Testis (tissue), 3 donors: ENCODE results near the gene SLC35B2. TPM values are rescaled to one million over a fixed set of nuclear protein-coding genes. Genes with fewer than 3 reads are reported as not detected.

Experiments
- DNase-seq: peaks from one replicate; pipeline ENCODE4 v3.0.0-alpha.2; 2019
- H3K27ac ChIP-seq, 2 donors: fragments of 200-600 bp; sonication (generic); one replicate each; pipeline ENCODE4 v1.5.1; 2019
- H3K27me3 ChIP-seq: fragments of 200-600 bp; sonication (generic); one replicate; pipeline ENCODE4 v1.5.1; 2019
- H3K36me3 ChIP-seq: fragments of 200-600 bp; sonication (generic); one replicate; pipeline ENCODE4 v1.5.1; 2017; ENCODE audit warnings: low read depth; ENCODE audit errors: missing control alignments
- H3K4me1 ChIP-seq: fragments of 200-600 bp; sonication (generic); one replicate; pipeline ENCODE4 v1.5.1; 2019
- H3K4me3 ChIP-seq, 2 donors: fragments of 200-600 bp; sonication (generic); one replicate each; pipeline ENCODE4 v1.5.1; 2017 to 2019
- H3K9me3 ChIP-seq: fragments of 200-600 bp; sonication (generic); one replicate; pipeline ENCODE4 v1.5.1; 2017
- CTCF ChIP-seq, 3 experiments: fragments of 450-650 bp in 2 of 3; fragments of 200-600 bp in 1 of 3; sonication (generic) in 1 of 3; IDR thresholded peaks; one replicate each; pipeline ENCODE4 v1.5.1; 2016 to 2019; ENCODE audit warnings: antibody characterized with exemption in 3 of 3, mild to moderate bottlenecking in 2 of 3, moderate library complexity in 1 of 3
- POLR2A ChIP-seq: fragments of 450-650 bp; IDR thresholded peaks from one replicate; pipeline ENCODE4 v1.6.1; 2017; ENCODE audit warnings: antibody characterized with exemption, mild to moderate bottlenecking, moderate library complexity
- WGBS, 2 donors: methylation state at CpG; one replicate each; pipeline ENCODE4 v1.1.5; 2018; 5-methylcytosine and 5-hydroxymethylcytosine counted together
- intact Hi-C: fragments of 100-400 bp; cut with DNase I; formaldehyde crosslinking; loops from one replicate; pipeline ENCODE4 v1.15.1; 2023; ENCODE audit warnings: low total_unique reads
- polyA plus RNA-seq: library from polyadenylated mRNA; stranded (reverse); fragments of 350-450 nt; fragmentation: Illumina TruSeq; extraction: RNeasy Lipid Tissue Mini Kit (QIAGEN cat#74804); gene quantifications from one replicate; pipeline ENCODE4 v1.2.3, GENCODE V29; 2014; ENCODE audit warnings: low read depth, low replicate concordance; ENCODE audit not compliant: insufficient read depth
- total RNA-seq, 2 donors: library from RNA; depleted of rRNA; stranded (reverse); fragments of >200 nt; gene quantifications; one replicate each; pipeline ENCODE4 v1.2.3, GENCODE V29; 2016

SLC35B2 gene
- total and polyA plus RNA-seq, 3 donors from 2014 or later: 32.1 to 49.8 (median 42.4) TPM

GRCh38 chr6:44257753-44258324 is 511 bp upstream of the SLC35B2 start:
- WGBS, 2 donors: 15 to 19% methylated on average over 12 to 15 of the region's 15 CpGs
- DNase-seq: no peak
- TF ChIP-seq POLR2A: no peak
- peak in 2 of 3 experiments; percentile 1 to 7 for TF ChIP-seq CTCF (IDR thresholded peaks at IDR 0.05)
- no peaks in the 10 kb centered on the region for H3K27me3 ChIP-seq
- peak overlapping the region; percentile 87 to 97 for H3K4me3 ChIP-seq
- H3K27ac ChIP-seq: peak overlapping the region; percentile 90 to 92
- no peaks in the 10 kb centered on the region for H3K9me3 ChIP-seq
- H3K36me3 ChIP-seq: no peaks in the 10 kb centered on the region
- intact Hi-C loops: no loop called here
- peaks cover 14% of the 10 kb centered on the region for H3K4me1 ChIP-seq

DNA sequence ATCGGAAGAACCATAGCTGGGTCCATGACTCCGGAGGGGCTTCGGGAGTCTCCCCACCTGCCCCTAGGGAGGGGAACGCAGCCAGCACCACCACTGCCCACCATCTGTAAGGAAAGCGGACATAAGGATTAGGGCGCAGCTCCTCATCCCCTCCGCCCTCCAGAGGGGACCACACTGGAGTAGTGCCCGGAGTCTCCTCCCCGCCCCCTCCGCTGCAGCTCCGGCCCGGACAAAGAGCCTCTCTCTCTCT is 628 bp downstream of the SLC35B2 start:
- TF ChIP-seq POLR2A: no peak
- no peak for TF ChIP-seq CTCF (IDR thresholded peaks at IDR 0.05)
- peak overlapping the region; percentile 87 to 97 for H3K4me3 ChIP-seq
- H3K27me3 ChIP-seq: no peaks in the 10 kb centered on the region
- peaks cover 11% of the 10 kb centered on the region for H3K4me1 ChIP-seq
- 0 to 1% methylated on average over 4 to 12 of the region's 12 CpGs for WGBS, 2 donors
- DNase-seq: no peak
- no peaks in the 10 kb centered on the region for H3K9me3 ChIP-seq
- intact Hi-C loops: no loop called here
- peak overlapping the region; percentile 90 to 92 for H3K27ac ChIP-seq
- H3K36me3 ChIP-seq: no peaks in the 10 kb centered on the region

DNA sequence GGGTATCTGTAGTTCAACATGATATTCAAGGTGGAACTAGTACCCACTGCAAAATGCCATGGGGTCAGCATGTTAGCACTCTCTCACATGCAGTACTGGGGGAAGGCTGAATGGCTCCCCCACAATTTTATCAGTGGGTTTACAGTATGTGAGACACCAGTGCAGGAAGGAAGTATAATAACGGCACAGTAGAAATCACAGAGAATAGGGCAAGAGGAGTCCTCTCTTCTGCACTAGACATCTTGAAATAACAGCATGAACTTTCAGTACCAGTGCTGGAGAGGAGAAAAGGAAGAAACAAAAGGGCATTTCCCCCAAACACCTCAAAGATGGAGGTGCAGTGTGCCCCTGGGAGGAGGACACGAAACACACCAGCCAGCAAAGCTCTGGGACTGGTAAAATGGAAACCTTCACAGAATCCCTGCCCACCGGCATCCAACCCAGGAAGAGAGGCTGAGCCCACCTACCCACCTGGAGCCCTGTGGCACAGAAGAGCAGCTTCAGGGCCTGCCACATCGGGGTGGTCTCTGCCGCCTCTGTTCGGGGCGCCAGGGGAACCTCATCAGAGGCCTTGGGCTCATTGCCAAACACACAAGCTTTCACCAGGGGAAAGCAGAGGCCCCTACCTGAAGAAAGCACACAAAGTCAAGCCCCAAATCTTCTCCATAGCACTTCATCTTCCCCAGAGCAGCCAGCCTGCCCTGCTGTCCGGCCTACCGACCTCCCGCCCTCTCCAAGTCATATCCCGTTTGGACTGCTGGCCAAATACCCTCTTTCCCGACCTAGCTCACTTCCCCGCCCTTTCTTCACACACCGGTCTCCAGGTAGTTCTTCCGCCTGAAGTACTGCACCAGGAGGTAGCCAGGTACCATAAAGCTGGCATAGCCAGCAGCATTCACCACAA is 1.2 kb downstream of the SLC35B2 start:
- Histone ChIP-seq H3K36me3 (no peaks in the 10 kb centered on the region), H3K4me3 (peak overlapping the region; percentile 87 to 97), H3K4me1 (peaks cover 11% of the 10 kb centered on the region), H3K27ac (peak overlapping the region; percentile 90 to 92), H3K27me3 (no peaks in the 10 kb centered on the region), H3K9me3 (no peaks in the 10 kb centered on the region)
- no peak for TF ChIP-seq POLR2A
- TF ChIP-seq CTCF (IDR thresholded peaks at IDR 0.05): no peak
- WGBS, 2 donors: 13 to 15% methylated on average over 15 of the region's 15 CpGs
- intact Hi-C loops: no loop called here
- no peak for DNase-seq

DNA sequence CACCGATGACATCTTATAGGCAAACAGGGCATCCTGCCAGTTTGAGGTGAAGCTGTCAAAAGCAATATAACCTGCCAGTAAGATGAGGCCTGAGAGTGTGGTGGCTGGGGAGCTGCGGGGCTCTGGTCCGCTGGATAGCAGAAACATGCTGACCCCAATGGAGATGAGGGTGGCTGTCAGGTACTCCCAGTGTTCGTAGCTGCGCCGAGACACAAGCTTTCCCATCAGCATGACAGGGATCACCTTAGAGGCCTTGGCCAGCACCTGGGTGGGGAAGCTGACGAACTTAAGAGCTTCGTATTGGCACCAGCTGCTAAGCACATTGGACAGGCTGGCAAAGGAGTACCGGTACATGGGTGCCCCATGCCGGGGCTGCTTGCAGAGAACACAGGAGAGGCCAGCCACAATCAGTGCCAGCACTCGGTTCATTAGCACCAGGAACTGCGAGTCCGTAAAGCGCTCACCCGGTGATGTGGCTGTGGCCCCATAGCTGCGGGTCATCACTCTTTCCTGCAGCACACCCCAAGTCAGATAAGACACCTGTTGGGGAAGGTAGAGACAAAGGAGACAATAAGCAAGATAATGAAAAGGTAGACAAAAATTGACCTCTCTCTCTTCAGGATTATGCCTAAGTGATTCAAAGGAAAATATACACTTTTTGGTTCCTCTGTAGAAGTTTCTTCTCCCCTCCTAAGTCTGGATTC is 2.1 kb downstream of the SLC35B2 start:
- Histone ChIP-seq H3K36me3 (no peaks in the 10 kb centered on the region), H3K9me3 (no peaks in the 10 kb centered on the region), H3K27me3 (no peaks in the 10 kb centered on the region), H3K27ac (no peak overlapping the region), H3K4me3 (no peak overlapping the region), H3K4me1 (peaks cover 11% of the 10 kb centered on the region)
- DNase-seq: no peak
- no peak for TF ChIP-seq POLR2A
- TF ChIP-seq CTCF (IDR thresholded peaks at IDR 0.05): no peak
- 61 to 70% methylated on average over 9 to 16 of the region's 16 CpGs for WGBS, 2 donors
- intact Hi-C loops: no loop called here
